H1 (cell line): Measurements from ENCODE around the gene IGSF23.

Experiments
- CTCF ChIP-seq, 3 experiments: IDR thresholded peaks; 1 replicate in 2 of 3; 2 replicates in 1 of 3; pipeline versions ENCODE4 v1.5.1 to v1.6.1; 2011; ENCODE audit warnings: low read length in 3 of 3, mild to moderate bottlenecking in 3 of 3, inconsistent platforms in 2 of 3, low read depth in 1 of 3, moderate library complexity in 1 of 3; ENCODE audit not compliant: insufficient read depth in 1 of 3; ENCODE audit errors: control extremely low read depth in 1 of 3
- EP300 ChIP-seq, 2 experiments: IDR thresholded peaks; 1 replicate in 1 of 2; 2 replicates in 1 of 2; pipeline ENCODE4 v1.6.1; 2011 to 2012; ENCODE audit warnings: low read depth in 2 of 2, low read length in 2 of 2, mild to moderate bottlenecking in 2 of 2, borderline replicate concordance in 1 of 2, inconsistent platforms in 1 of 2, moderate library complexity in 1 of 2
- JUND ChIP-seq: IDR thresholded peaks from 2 replicates; pipeline ENCODE4 v1.6.1; 2011; ENCODE audit warnings: mild to moderate bottlenecking, improper control_type of control experiment, low read length
- KDM1A ChIP-seq: fragments of 200-600, 300-600 bp; sonication (generic); IDR thresholded peaks from 2 replicates; pipeline ENCODE4 v1.7.1; 2016; ENCODE audit warnings: mild to moderate bottlenecking, low read length, borderline replicate concordance
- MAX ChIP-seq: IDR thresholded peaks from 2 replicates; pipeline ENCODE4 v1.6.1; 2012; ENCODE audit warnings: inconsistent platforms
- POLR2A ChIP-seq, 2 experiments: IDR thresholded peaks; 1 replicate in 1 of 2; 2 replicates in 1 of 2; pipeline ENCODE4 v1.6.1; 2011; ENCODE audit warnings: low read depth in 2 of 2, low read length in 2 of 2, mild to moderate bottlenecking in 2 of 2; ENCODE audit errors: control extremely low read depth in 1 of 2
- RAD21 ChIP-seq, 2 experiments: IDR thresholded peaks in 1 of 2; conservative IDR thresholded peaks in 1 of 2; 2 replicates each; pipeline ENCODE4 v1.6.1; 2011; ENCODE audit warnings: low read depth in 2 of 2, low read length in 2 of 2, improper control_type of control experiment in 1 of 2, inconsistent platforms in 1 of 2, mild to moderate bottlenecking in 1 of 2, moderate library complexity in 1 of 2
- RFX5 ChIP-seq: IDR thresholded peaks from 2 replicates; pipeline ENCODE4 v1.6.1; 2011; ENCODE audit warnings: low read depth, low read length, improper control_type of control experiment, borderline replicate concordance
- TF ChIP-seq, protein P1 (sequence below): IDR thresholded peaks from 2 replicates; pipeline ENCODE4 v1.6.1; 2012; ENCODE audit warnings: inconsistent platforms

GRCh38 chr19:44579663-44580365 lies 33.5 kb upstream of the IGSF23 start:
- no peak for TF ChIP-seq RAD21 (IDR thresholded peaks at IDR 0.05 in 1 of 2, conservative IDR thresholded peaks at IDR 0.05 in 1 of 2; ENCODE audit: low read depth in 2 of 2, low read length in 2 of 2)
- TF ChIP-seq POLR2A (IDR thresholded peaks at IDR 0.05; ENCODE audit: control extremely low read depth in 1 of 2, low read depth in 2 of 2, low read length in 2 of 2) = no peak
- TF ChIP-seq JUND = no peak
- TF ChIP-seq MAX = no peak
- no peak for TF ChIP-seq KDM1A
- no peak for TF ChIP-seq RFX5
- no peak for TF ChIP-seq CTCF (IDR thresholded peaks at IDR 0.05; ENCODE audit: control extremely low read depth in 1 of 3, insufficient read depth in 1 of 3, low read depth in 1 of 3, low read length in 3 of 3)
- TF ChIP-seq, protein P1, sequence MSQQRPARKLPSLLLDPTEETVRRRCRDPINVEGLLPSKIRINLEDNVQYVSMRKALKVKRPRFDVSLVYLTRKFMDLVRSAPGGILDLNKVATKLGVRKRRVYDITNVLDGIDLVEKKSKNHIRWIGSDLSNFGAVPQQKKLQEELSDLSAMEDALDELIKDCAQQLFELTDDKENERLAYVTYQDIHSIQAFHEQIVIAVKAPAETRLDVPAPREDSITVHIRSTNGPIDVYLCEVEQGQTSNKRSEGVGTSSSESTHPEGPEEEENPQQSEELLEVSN = no peak
- TF ChIP-seq EP300 (IDR thresholded peaks at IDR 0.05; ENCODE audit: borderline replicate concordance in 1 of 2, low read depth in 2 of 2, low read length in 2 of 2) = no peak
